ENCODE results near the gene PROSER2.

DNA sequence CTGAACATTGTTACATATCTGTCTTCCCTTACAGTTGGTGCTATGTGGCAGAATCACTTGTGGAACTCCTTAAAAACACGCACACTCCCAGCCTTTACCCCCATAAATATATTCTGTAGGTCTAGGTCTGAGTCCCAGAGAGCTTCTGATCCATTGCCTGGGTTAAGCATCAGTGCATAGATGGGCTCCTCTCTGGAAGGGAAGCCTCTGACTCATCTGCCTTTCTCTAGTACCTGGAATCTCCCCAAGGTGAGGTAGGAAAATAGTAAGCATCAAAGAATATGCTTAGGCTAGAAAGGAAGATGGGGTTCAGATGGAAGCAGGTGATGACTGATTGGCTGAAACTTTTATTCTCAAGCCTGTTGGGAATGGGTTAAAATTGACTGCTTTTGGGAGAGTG is 26.1 kb downstream of the PROSER2 start:
- TF ChIP-seq HNRNPUL1 (IDR thresholded peaks at IDR 0.05; ENCODE audit: low read depth, low read length) (no peak), ZNF451 (CRISPR knock-in tag; IDR thresholded peaks at IDR 0.05) (no peak), NRL (CRISPR knock-in tag; IDR thresholded peaks at IDR 0.05; ENCODE audit: borderline replicate concordance) (no peak), SMAD1 (CRISPR knock-in tag; IDR thresholded peaks at IDR 0.05; ENCODE audit: borderline replicate concordance, low read depth) (no peak), CC2D1A (CRISPR knock-in tag; IDR thresholded peaks at IDR 0.05) (no peak)
- TF ChIP-seq, protein P1, sequence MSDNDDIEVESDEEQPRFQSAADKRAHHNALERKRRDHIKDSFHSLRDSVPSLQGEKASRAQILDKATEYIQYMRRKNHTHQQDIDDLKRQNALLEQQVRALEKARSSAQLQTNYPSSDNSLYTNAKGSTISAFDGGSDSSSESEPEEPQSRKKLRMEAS (IDR thresholded peaks at IDR 0.05) = no peak

Data from HepG2 (cell line).